ENCODE results near the gene PLCB1.

Gene PLCB1

GRCh38 chr20:8161264-8162071 lies 29.4 kb downstream of the PLCB1 start:
- no peak for DNase-seq

DNA sequence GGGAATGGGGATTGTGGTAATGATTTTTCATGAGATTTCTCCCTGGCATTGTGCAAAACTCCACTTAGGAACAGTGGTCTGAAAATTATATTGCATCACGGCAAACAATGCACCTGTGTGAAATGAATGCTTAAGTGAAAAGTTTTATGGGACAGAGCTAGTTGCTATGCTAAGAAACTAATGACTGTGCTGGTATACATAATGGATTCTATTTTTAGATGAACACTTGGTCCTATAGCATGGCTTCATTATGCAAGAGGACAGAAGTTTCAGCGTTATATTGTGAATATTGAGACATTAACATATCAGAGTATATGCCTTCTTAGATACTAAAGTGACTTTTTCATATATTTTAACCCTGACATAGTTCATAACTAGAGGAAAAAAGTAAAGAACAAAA lies 30.5 kb downstream of the PLCB1 start:
- no peak for DNase-seq

GRCh38 chr20:8163543-8163942 lies 31.5 kb downstream of the PLCB1 start:
- no peak for DNase-seq

DNA sequence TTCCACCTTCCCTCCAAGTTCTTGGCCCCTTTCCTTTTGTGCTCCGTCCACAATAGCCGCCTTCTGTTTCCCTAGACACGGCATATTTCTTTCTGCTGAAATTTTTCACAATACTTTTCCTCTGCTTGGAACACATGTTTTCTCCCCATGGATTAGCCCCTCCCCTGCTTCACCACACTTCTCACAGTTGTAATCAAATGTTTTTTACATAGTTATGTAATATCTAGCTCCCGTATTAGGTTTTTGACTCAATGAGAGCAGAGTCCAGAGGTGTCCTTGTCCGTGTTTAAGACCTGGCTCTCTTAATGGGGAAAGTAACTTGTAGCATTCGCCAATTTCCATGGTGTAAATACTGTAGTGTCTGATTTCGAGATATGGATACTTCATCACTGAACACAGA lies 34.7 kb downstream of the PLCB1 start:
- no peak for DNase-seq

GRCh38 chr20:8168785-8169288 lies 36.8 kb downstream of the PLCB1 start:
- no peak for DNase-seq

DNA sequence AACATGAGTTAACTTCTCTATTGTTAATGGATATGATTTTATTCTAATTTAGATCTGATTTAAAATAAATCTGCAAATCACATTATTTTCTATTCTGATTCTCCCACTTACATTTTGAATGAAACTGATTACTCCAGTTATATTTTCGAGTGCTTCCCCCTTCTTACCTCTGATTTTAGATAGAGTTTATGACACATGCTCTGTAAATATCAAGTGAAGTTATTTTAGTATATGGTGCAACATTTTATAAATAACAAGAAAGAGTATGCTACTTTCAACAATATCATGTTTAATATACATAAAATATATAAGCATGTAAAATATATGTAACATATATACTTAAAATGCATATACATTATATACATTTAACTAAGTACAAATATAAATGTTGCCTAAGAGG lies 38.9 kb downstream of the PLCB1 start:
- no peak for DNase-seq

GRCh38 chr20:8172191-8172590 lies 40.1 kb downstream of the PLCB1 start:
- DNase-seq: no peak

- no peak for DNase-seq
These were observed 43.9 kb downstream of the PLCB1 start for GRCh38 chr20:8175741-8176675.

DNA sequence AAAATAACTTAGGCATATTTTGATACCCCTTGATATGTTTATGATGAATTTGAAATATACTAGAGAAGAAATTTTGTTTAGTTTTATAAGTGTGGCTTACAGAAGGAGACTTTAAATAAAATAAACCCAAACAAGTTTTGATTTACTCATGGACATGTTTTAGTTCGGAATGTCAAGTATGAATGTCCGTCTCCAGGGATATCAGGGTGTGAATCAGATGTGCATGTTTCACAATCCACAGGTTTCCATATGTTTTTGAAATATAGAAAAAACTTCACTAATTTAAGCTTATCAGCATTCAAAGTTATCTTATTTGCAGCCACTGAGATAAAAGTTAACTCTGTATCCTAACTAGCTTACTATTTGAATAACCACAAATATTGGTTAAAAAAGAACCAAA lies 51.5 kb downstream of the PLCB1 start:
- no peak for DNase-seq

DNA sequence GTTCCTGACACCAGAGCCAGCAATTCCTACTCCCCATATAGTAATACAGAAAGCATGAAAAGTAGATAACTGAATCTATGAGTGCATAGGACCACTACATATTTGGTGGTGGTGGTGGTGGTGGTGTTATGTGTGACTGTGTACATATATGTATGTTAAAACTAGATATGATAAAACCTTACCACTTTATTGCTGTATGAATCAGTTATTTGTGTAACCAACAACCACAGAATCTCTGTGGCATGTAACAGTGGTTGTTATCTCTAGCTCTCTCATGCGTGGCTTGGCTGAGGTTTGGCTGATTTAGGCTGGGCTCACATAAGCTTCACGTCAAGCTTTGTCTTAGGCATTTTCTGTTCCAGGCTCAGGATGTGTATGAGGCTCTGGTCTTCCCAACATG lies 55.7 kb downstream of the PLCB1 start:
- DNase-seq: no peak

- no peak for DNase-seq
These were observed 58.2 kb downstream of the PLCB1 start for GRCh38 chr20:8190043-8190880.

GRCh38 chr20:8194721-8195120 lies 62.7 kb downstream of the PLCB1 start:
- DNase-seq: no peak

GRCh38 chr20:8196096-8196495 lies 64.0 kb downstream of the PLCB1 start:
- DNase-seq: no peak

DNA sequence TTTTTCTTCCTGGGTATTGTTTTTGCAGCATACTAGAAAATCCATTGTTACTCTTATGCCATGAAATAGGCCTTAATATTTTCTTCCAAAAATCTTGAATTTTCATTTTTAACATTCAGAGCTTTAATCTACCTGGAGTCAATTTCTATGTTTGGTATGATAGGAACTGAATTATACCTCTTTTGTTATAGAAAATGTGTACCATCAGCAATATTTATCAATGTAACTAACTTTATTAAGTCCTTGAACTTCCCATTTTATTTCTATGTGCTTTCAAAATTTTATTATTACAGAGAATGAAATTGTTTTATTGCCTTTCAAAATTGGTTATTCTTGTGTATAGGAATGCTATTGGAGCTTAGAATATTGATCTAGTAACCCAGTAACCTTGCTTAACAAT lies 68.2 kb downstream of the PLCB1 start:
- no peak for DNase-seq

DNA sequence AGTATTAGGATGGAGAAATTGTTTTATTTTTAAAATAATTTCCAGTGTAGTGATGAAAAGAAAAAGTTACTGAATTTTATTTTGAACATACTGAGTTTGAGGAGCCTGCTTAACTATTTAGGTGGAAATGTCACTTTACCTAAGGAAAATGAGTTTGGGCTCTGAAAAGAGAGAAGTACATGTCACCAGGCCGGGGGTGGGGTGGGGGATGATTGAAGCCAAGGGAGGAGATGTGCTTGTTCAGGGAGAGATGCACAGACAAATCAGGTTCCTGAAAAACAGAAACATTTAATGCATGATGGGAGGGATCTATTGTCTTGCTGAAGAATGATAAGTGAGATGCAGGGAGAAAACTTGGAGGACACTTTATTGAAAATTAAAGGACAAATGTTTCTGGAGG lies 71.3 kb downstream of the PLCB1 start:
- DNase-seq: no peak

GRCh38 chr20:8205996-8206395 lies 73.9 kb downstream of the PLCB1 start:
- DNase-seq: no peak

- no peak for DNase-seq
These were observed 76.2 kb downstream of the PLCB1 start for GRCh38 chr20:8208226-8208625.

GRCh38 chr20:8209061-8209460 lies 77.0 kb downstream of the PLCB1 start:
- no peak for DNase-seq

DNA sequence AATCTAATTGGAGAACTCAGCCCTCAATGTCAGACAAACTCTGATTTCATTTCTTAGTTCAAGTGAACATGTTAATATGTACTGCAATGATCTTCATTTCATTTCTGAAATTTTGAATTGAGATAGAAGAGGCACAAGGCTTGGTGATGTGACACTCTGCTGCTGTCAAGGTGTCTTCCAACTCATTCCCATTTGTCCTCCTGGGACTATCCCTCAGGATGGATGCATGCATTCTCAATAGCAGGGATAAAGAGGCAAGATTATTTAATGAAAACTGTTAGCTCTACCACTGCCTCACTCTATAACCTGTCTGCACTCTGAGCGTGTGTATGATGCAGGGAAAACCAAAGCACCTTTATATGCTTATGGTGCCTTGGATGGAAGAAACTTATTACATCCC lies 78.7 kb downstream of the PLCB1 start:
- no peak for DNase-seq

DNA sequence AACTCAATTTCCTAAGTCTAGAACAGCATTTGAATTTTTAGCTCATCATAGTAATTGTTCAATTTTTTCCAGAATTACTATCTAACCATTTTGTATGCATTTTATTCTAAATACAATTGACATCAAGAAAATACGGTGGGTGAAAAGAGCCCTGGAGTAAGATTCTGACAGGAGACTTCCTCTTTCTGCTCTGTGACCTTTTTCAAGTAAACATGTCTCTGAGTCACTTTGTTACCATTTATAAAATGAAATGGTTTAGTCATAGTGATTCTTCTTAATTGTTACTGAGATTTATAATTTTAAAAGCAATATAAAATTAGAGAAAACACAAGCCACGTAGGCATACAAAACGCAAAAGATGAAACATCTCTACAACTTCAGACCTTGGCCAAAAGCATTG lies 80.2 kb downstream of the PLCB1 start:
- DNase-seq: no peak

DNA sequence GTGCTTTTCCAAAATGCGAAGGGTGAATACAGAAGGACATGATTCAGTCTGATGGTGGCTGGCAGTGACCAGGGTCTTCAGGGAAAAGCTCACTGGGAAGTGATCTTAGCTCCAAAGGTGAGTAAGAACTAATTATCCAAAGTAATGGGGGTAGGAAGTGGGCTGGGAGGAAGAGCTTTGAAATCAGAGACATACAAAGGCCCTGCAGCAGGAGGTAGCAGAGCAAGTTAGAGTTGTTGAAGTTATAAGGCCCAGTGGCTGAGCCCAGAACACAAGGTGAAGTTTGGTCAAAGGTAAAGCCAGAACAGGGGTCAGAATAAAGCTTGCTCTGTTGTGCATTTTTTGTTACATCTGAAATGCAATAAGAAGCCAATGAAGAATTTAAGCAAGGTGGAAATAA lies 81.2 kb downstream of the PLCB1 start:
- DNase-seq: no peak

DNA sequence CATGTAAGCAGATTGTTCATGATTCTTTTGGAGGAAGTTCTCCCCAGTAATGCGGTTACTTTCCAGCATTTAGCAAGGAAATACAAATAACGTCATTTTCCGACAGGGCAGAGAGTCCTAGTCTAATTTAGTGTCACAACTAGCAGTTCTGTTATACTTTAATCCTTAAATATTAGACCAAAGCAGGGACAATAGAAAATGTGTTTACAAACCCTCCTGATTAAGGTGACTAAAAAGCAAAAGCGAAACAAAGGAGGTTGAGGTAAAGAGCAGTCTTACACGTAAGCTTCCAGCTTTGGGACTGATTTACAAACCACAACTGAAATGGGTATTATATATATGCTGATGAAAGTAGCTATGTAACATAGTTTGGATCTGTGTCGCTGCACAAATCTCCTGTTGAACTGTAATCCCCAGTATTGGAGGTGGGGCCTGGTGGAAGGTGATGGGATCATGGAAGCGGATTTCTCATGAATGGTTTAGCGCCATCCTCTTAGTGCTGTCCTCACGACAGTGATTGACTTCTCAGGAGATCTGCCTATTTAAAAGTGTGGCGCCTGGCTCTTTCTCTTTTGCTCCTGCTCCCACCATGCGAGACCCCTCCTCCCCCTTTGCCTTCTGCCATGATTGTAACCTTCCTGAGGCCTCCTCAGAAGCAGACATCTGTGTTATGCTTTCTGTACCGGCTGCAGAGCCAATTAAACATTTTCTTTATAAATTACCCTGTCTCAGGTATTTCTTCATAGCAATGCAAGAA lies 81.9 kb downstream of the PLCB1 start:
- DNase-seq: no peak

Measured in activated CD4-positive, CD25-positive, alpha-beta regulatory T cell treated with anti-CD3 and anti-CD28 coated beads, Interleukin-2, amount 50 U/mL, for 72 hours (primary cell).